Measurements from ENCODE around the gene HLA-G. TPM values are rescaled to one million over a fixed set of nuclear protein-coding genes. Genes with fewer than 3 reads are reported as not detected.

Gene HLA-G
- total RNA-seq, 1 donor from 2014 or later, result 1.2 TPM

GRCh38 chr6:29826271-29826670 lies 1.4 kb upstream of the HLA-G start:
- Mint-ChIP-seq H3K4me3 (ENCODE audit: low read depth) (no peak overlapping the region), H3K36me3 (ENCODE audit: low read depth) (no peaks in the 10 kb centered on the region), H3K9me3 (no peaks in the 10 kb centered on the region), H3K27ac (no peak overlapping the region), H3K4me1 (ENCODE audit: low read depth) (no peaks in the 10 kb centered on the region), H3K27me3 (ENCODE audit: low read depth) (peaks cover 78% of the 10 kb centered on the region)
- intact Hi-C loops (cut with micrococcal nuclease), result no loop called here
- no peak for DNase-seq (ENCODE audit: low spot score)

DNA sequence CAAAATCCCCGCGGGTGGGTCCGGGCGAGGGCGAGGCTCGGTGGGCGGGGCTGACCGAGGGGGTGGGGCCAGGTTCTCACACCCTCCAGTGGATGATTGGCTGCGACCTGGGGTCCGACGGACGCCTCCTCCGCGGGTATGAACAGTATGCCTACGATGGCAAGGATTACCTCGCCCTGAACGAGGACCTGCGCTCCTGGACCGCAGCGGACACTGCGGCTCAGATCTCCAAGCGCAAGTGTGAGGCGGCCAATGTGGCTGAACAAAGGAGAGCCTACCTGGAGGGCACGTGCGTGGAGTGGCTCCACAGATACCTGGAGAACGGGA lies 809 bp downstream of the HLA-G start:
- Mint-ChIP-seq H3K4me1 (ENCODE audit: low read depth) (no peaks in the 10 kb centered on the region), H3K27me3 (ENCODE audit: low read depth) (peaks cover 80% of the 10 kb centered on the region), H3K4me3 (ENCODE audit: low read depth) (no peak overlapping the region), H3K36me3 (ENCODE audit: low read depth) (no peaks in the 10 kb centered on the region), H3K9me3 (no peaks in the 10 kb centered on the region), H3K27ac (no peak overlapping the region)
- DNase-seq (ENCODE audit: low spot score), result no peak
- intact Hi-C loops (cut with micrococcal nuclease), result no loop called here

GRCh38 chr6:29829766-29830165 lies 2.1 kb downstream of the HLA-G start:
- Mint-ChIP-seq H3K27ac (no peak overlapping the region), H3K36me3 (ENCODE audit: low read depth) (no peaks in the 10 kb centered on the region), H3K27me3 (ENCODE audit: low read depth) (peaks cover 78% of the 10 kb centered on the region)

GRCh38 chr6:29830409-29830808 lies 2.8 kb downstream of the HLA-G start:
- Mint-ChIP-seq H3K36me3 (ENCODE audit: low read depth) (no peaks in the 10 kb centered on the region), H3K27me3 (ENCODE audit: low read depth) (peaks cover 78% of the 10 kb centered on the region)

More at GRCh38 chr6:29829766-29830165, 2.1 kb downstream of the HLA-G start:
- Mint-ChIP-seq H3K9me3 (no peaks in the 10 kb centered on the region), H3K4me3 (ENCODE audit: low read depth) (no peak overlapping the region), H3K4me1 (ENCODE audit: low read depth) (no peaks in the 10 kb centered on the region)
- intact Hi-C loops (cut with micrococcal nuclease), result loop anchor here (5.0 kb wide), 1 partner anchor 177 kb away; no protein-coding TSS in a partner anchor
- no peak for DNase-seq (ENCODE audit: low spot score)

GRCh38 chr6:29831776-29832175 lies 4.2 kb downstream of the HLA-G start:
- intact Hi-C loops (cut with micrococcal nuclease), result loop anchor here (5.0 kb wide), 1 partner anchor 179 kb away; no protein-coding TSS in a partner anchor
- no peak overlapping the region for H3K4me3 Mint-ChIP-seq (ENCODE audit: low read depth)
- DNase-seq (ENCODE audit: low spot score), result no peak
- H3K4me1 Mint-ChIP-seq (ENCODE audit: low read depth), result peaks cover 3% of the 10 kb centered on the region
- no peaks in the 10 kb centered on the region for H3K36me3 Mint-ChIP-seq (ENCODE audit: low read depth)
- no peak overlapping the region for H3K27ac Mint-ChIP-seq
- H3K27me3 Mint-ChIP-seq (ENCODE audit: low read depth), result peaks cover 76% of the 10 kb centered on the region
- H3K9me3 Mint-ChIP-seq, result no peaks in the 10 kb centered on the region

More at GRCh38 chr6:29830409-29830808, 2.8 kb downstream of the HLA-G start:
- intact Hi-C loops (cut with micrococcal nuclease), result loop anchor here (5.0 kb wide), 1 partner anchor 178 kb away; no protein-coding TSS in a partner anchor
- Mint-ChIP-seq H3K4me3 (ENCODE audit: low read depth) (no peak overlapping the region), H3K27ac (no peak overlapping the region), H3K4me1 (ENCODE audit: low read depth) (peaks cover 3% of the 10 kb centered on the region), H3K9me3 (no peaks in the 10 kb centered on the region)
- DNase-seq (ENCODE audit: low spot score), result no peak

GRCh38 chr6:29834564-29835436 lies 7.2 kb downstream of the HLA-G start:
- Mint-ChIP-seq H3K36me3 (ENCODE audit: low read depth) (no peaks in the 10 kb centered on the region), H3K4me1 (ENCODE audit: low read depth) (peaks cover 3% of the 10 kb centered on the region), H3K27me3 (ENCODE audit: low read depth) (peaks cover 69% of the 10 kb centered on the region), H3K27ac (no peak overlapping the region), H3K4me3 (ENCODE audit: low read depth) (no peak overlapping the region), H3K9me3 (no peaks in the 10 kb centered on the region)
- no peak for DNase-seq (ENCODE audit: low spot score)
- intact Hi-C loops (cut with micrococcal nuclease), result loop anchor here (1.0 to 5.0 kb wide), 4 partner anchors 82 to 182 kb away; no protein-coding TSS in a partner anchor

- no peak overlapping the region for H3K4me3 Mint-ChIP-seq (ENCODE audit: low read depth)
- DNase-seq (ENCODE audit: low spot score), result no peak
- H3K36me3 Mint-ChIP-seq (ENCODE audit: low read depth), result no peaks in the 10 kb centered on the region
- H3K9me3 Mint-ChIP-seq, result peaks cover 7% of the 10 kb centered on the region
- peaks cover 56% of the 10 kb centered on the region for H3K27me3 Mint-ChIP-seq (ENCODE audit: low read depth)
- intact Hi-C loops (cut with micrococcal nuclease), result loop anchor here (5.0 kb wide), 1 partner anchor 88 kb away; no protein-coding TSS in a partner anchor
- peaks cover 4% of the 10 kb centered on the region for H3K4me1 Mint-ChIP-seq (ENCODE audit: low read depth)
- H3K27ac Mint-ChIP-seq, result no peak overlapping the region
Measured at GRCh38 chr6:29839917-29840316, 12.3 kb downstream of the HLA-G start.

DNA sequence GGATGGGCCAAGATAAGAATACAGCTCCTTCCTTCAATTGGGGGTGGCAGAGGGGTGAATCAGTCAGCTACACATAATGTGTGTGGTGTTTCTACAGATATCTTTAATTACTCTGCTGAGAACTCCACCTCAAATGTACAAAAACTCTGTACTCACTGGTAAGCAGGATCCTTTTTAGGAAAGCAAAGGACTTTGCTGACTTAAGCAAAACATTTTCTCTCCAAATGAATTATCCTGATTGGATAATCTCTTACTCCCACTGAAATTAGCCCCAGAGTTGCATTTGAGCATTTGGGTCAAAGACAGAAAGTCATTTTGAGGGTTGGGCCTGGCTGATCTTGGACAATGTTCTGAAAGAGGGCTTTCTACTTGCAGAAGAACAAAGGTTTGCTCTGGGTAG lies 13.4 kb downstream of the HLA-G start:
- intact Hi-C loops (cut with micrococcal nuclease), result no loop called here
- Mint-ChIP-seq H3K4me3 (ENCODE audit: low read depth) (no peak overlapping the region), H3K36me3 (ENCODE audit: low read depth) (no peaks in the 10 kb centered on the region), H3K27me3 (ENCODE audit: low read depth) (peaks cover 54% of the 10 kb centered on the region), H3K27ac (no peak overlapping the region), H3K9me3 (peaks cover 7% of the 10 kb centered on the region), H3K4me1 (ENCODE audit: low read depth) (peaks cover 8% of the 10 kb centered on the region)
- no peak for DNase-seq (ENCODE audit: low spot score)

DNA sequence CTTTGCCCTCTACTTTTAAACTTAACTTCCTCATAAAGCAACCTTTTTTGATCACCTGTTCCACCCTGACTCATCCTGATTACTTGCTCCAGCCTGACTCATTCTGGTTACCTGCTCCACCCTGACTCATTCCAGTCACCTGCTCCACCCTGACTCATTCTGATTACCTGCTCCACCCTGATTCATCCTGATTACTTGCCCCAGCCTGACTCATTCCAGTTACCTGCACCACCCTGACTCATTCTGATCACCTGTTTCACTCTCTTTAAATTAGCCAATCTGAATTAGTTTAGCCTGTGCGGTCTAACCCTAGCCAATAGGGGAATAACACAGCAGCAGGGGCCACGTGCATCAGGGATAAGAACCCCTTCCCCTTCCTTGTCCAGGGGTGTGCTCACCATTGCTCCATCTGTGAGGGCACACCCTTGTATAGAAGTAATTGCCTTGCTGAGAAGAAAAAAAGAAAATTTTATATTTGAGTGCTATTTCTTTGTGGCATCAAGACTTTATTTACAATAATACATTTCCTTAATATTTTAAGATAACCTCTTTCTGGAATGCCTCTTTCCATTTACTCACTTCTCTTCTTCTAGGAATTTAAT lies 17.9 kb downstream of the HLA-G start:
- Mint-ChIP-seq H3K36me3 (ENCODE audit: low read depth) (no peaks in the 10 kb centered on the region), H3K4me1 (ENCODE audit: low read depth) (peaks cover 20% of the 10 kb centered on the region), H3K4me3 (ENCODE audit: low read depth) (no peak overlapping the region), H3K27ac (no peak overlapping the region), H3K9me3 (peaks cover 7% of the 10 kb centered on the region), H3K27me3 (ENCODE audit: low read depth) (peaks cover 56% of the 10 kb centered on the region)
- no peak for DNase-seq (ENCODE audit: low spot score)
- intact Hi-C loops (cut with micrococcal nuclease), result no loop called here

DNA sequence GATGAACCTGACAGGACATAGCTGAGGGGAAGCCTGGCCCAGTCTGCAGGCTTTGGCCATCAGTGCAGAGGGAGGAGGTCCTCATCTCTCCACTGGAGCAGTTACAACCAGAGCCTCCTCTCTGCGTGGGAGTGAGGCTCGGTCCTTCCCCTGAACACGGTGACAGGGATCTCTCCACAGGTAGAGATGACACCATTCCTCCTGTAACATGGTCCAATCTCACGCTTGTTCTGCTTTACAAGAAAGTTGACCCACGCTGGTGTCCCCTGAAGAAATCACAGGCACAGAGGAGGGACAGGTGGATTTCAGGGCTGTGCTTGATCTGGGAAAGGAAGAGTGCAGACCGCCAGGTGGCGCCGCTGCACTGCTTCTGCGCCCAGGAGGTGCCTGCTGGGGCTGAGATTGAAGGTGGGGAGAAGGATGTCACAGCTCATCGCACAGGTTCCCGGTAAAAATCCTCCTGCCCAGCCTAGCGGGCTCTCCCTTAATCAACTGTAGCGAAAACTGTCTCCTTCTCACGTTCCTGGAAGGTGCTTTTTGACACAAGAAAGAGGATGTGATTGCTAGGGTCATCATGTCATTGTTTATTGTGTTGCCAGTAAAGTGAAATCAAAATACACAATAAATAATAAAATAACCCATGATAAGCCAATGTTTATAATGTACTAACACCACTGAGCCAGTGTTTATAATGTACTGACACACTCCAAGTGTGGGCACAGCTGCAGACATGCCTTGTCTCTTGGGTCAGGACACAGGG lies 20.4 kb downstream of the HLA-G start:
- H3K27me3 Mint-ChIP-seq (ENCODE audit: low read depth), result peaks cover 60% of the 10 kb centered on the region

GRCh38 chr6:29850011-29850553 lies 22.5 kb downstream of the HLA-G start:
- H3K4me3 Mint-ChIP-seq (ENCODE audit: low read depth), result peak overlapping the region; percentile 42
- H3K27ac Mint-ChIP-seq, result no peak overlapping the region
- H3K4me1 Mint-ChIP-seq (ENCODE audit: low read depth), result peaks cover 17% of the 10 kb centered on the region
- peaks cover 61% of the 10 kb centered on the region for H3K27me3 Mint-ChIP-seq (ENCODE audit: low read depth)
- no peaks in the 10 kb centered on the region for H3K36me3 Mint-ChIP-seq (ENCODE audit: low read depth)
- intact Hi-C loops (cut with micrococcal nuclease), result no loop called here
- no peaks in the 10 kb centered on the region for H3K9me3 Mint-ChIP-seq
- DNase-seq (ENCODE audit: low spot score), result no peak

More for the DNA sequence above, 20.4 kb downstream of the HLA-G start:
- intact Hi-C loops (cut with micrococcal nuclease), result loop anchor here (1.0 to 2.0 kb wide), 2 partner anchors 119 to 165 kb away; no protein-coding TSS in a partner anchor
- Mint-ChIP-seq H3K36me3 (ENCODE audit: low read depth) (no peaks in the 10 kb centered on the region), H3K4me3 (ENCODE audit: low read depth) (no peak overlapping the region), H3K27ac (no peak overlapping the region), H3K9me3 (peaks cover 2% of the 10 kb centered on the region), H3K4me1 (ENCODE audit: low read depth) (peaks cover 20% of the 10 kb centered on the region)
- peak; percentile 70 for DNase-seq (ENCODE audit: low spot score)

GRCh38 chr6:29851190-29851589 lies 23.6 kb downstream of the HLA-G start:
- peaks cover 12% of the 10 kb centered on the region for H3K4me1 Mint-ChIP-seq (ENCODE audit: low read depth)
- intact Hi-C loops (cut with micrococcal nuclease), result no loop called here

More at GRCh38 chr6:29851190-29851589, 23.6 kb downstream of the HLA-G start:
- no peaks in the 10 kb centered on the region for H3K36me3 Mint-ChIP-seq (ENCODE audit: low read depth)
- no peaks in the 10 kb centered on the region for H3K9me3 Mint-ChIP-seq
- H3K27me3 Mint-ChIP-seq (ENCODE audit: low read depth), result peaks cover 61% of the 10 kb centered on the region
- DNase-seq (ENCODE audit: low spot score), result no peak
- H3K4me3 Mint-ChIP-seq (ENCODE audit: low read depth), result no peak overlapping the region
- H3K27ac Mint-ChIP-seq, result no peak overlapping the region

Measured in activated T-helper 2 cell treated with anti-CD3 and anti-CD28 coated beads, Interferon-gamma antibody, Interleukin-2, Interleukin-4, amounts not matched to agents 10 μg/mL and 5 μg/mL and 100 μg/mL, durations not matched to agents 14 hours and 24 hours and 36 hours (primary cell).